IMR-90 (cell line): ENCODE measurements around the gene CDK1. TPM values are rescaled to one million over a fixed set of nuclear protein-coding genes. Genes with fewer than 3 reads are reported as not detected.

Experiments
- ATAC-seq: fragments of 200-7000 bp; cut with Tn5 transposase; 2 replicates; pipeline ENCODE4 v1.9.1; 2020; ENCODE audit warnings: low read depth, mild to moderate bottlenecking, moderate library complexity
- BruUV-seq: library from RNA; stranded (reverse); fragments of 400-500 nt; replicated peaks from 2 replicates; lab custom pipeline; 2021; lab: Mats Ljungman, UMichigan
- CTCF ChIA-PET: fragments of 300-600 bp; formaldehyde crosslinking; extraction: SDS; loops from one replicate; lab custom pipeline; 2021; ENCODE audit warnings: antibody characterized with exemption; lab: Yijun Ruan, JAX
- POLR2A ChIA-PET: fragments of 300-600 bp; sonication (Branson Sonifier 250); formaldehyde crosslinking; loops from one replicate; lab custom pipeline; 2022; ENCODE audit warnings: antibody characterized with exemption; ENCODE audit not compliant: unreplicated experiment; lab: Charles Lee
- DNase-seq: peaks from one replicate; pipeline ENCODE4 v3.0.0; 2013
- H2AFZ ChIP-seq: replicated peaks from 2 replicates; pipeline ENCODE3; 2013; ENCODE audit warnings: low read length, mild to moderate bottlenecking; ENCODE audit not compliant: poor library complexity
- H2AK5ac ChIP-seq: 2 replicates; pipeline ENCODE4 v1.6.1; 2013; ENCODE audit warnings: low read depth, low read length, inconsistent platforms
- H2AK9ac ChIP-seq: replicated peaks from 2 replicates; pipeline ENCODE3; 2013; ENCODE audit warnings: mild to moderate bottlenecking, low read depth, low read length, moderate library complexity; ENCODE audit not compliant: poor library complexity
- H2BK120ac ChIP-seq: 2 replicates; pipeline ENCODE4 v1.6.1; 2013; ENCODE audit warnings: low read depth, low read length, inconsistent platforms
- H2BK15ac ChIP-seq: 3 replicates; pipeline ENCODE4 v1.6.1; 2013; ENCODE audit warnings: low read depth, low read length, inconsistent platforms
- H2BK20ac ChIP-seq: 2 replicates; pipeline ENCODE4 v1.6.1; 2013; ENCODE audit warnings: low read depth, mild to moderate bottlenecking, inconsistent platforms, low read length, moderate library complexity
- H2BK5ac ChIP-seq: 2 replicates; pipeline ENCODE4 v1.6.1; 2013; ENCODE audit warnings: mild to moderate bottlenecking, low read depth, low read length, inconsistent platforms; ENCODE audit not compliant: poor library complexity, severe bottlenecking
- H3K14ac ChIP-seq: replicated peaks from 2 replicates; pipeline ENCODE4 v1.6.1; 2013; ENCODE audit warnings: low read depth, low read length, inconsistent platforms
- H3K18ac ChIP-seq: 2 replicates; pipeline ENCODE4 v1.6.1; 2013; ENCODE audit warnings: low read depth, low read length, control low read depth
- H3K23ac ChIP-seq: 2 replicates; pipeline ENCODE4 v1.6.1; 2013; ENCODE audit warnings: low read depth, low read length, inconsistent platforms
- H3K27ac ChIP-seq: 2 replicates; pipeline ENCODE4 v1.5.1; 2013; ENCODE audit warnings: mild to moderate bottlenecking, control low read depth, low read length; ENCODE audit not compliant: insufficient read depth
- H3K27me3 ChIP-seq: 2 replicates; pipeline ENCODE4 v1.6.1; 2013; ENCODE audit warnings: low read length; ENCODE audit not compliant: control insufficient read depth, insufficient read depth
- H3K36me3 ChIP-seq: 2 replicates; pipeline ENCODE4 v1.6.1; 2013; ENCODE audit warnings: low read length, mixed read lengths; ENCODE audit not compliant: control insufficient read depth, insufficient read depth
- H3K4ac ChIP-seq: 2 replicates; pipeline ENCODE4 v1.6.1; 2013; ENCODE audit warnings: low read depth, low read length, inconsistent platforms
- H3K4me1 ChIP-seq: 2 replicates; pipeline ENCODE4 v1.6.1; 2013; ENCODE audit warnings: low read length, mixed read lengths; ENCODE audit not compliant: control insufficient read depth, insufficient read depth
- H3K4me2 ChIP-seq: 2 replicates; pipeline ENCODE4 v1.6.1; 2013; ENCODE audit warnings: low read depth, mild to moderate bottlenecking, control low read depth, low read length, moderate library complexity
- H3K4me3 ChIP-seq: 2 replicates; pipeline ENCODE4 v1.5.1; 2013; ENCODE audit warnings: low read depth, mild to moderate bottlenecking, control low read depth, low read length, moderate library complexity; ENCODE audit not compliant: insufficient read depth
- H3K56ac ChIP-seq: 2 replicates; pipeline ENCODE4 v1.6.1; 2013; ENCODE audit warnings: low read length, inconsistent platforms; ENCODE audit not compliant: insufficient read depth; ENCODE audit errors: extremely low read depth
- H3K79me1 ChIP-seq, 2 experiments: 2 replicates each; pipeline ENCODE4 v1.6.1; 2013; ENCODE audit warnings: low read length in 2 of 2, inconsistent platforms in 1 of 2, low read depth in 1 of 2
- H3K9ac ChIP-seq: 2 replicates; pipeline ENCODE4 v1.6.1; 2013; ENCODE audit warnings: low read depth, low read length, control low read depth
- H3K9me1 ChIP-seq: 2 replicates; pipeline ENCODE4 v1.6.1; 2013; ENCODE audit warnings: low read length, inconsistent platforms; ENCODE audit not compliant: insufficient read depth
- H3K9me3 ChIP-seq: 2 replicates; pipeline ENCODE4 v1.6.1; 2013; ENCODE audit warnings: low read length; ENCODE audit not compliant: control insufficient read depth, insufficient read depth
- H4K20me1 ChIP-seq: 2 replicates; pipeline ENCODE4 v1.6.1; 2013; ENCODE audit warnings: low read length, inconsistent platforms; ENCODE audit not compliant: insufficient read depth
- H4K5ac ChIP-seq: 2 replicates; pipeline ENCODE4 v1.6.1; 2013; ENCODE audit warnings: mild to moderate bottlenecking, low read depth, low read length, control low read depth
- H4K8ac ChIP-seq, 2 experiments: 2 replicates each; pipeline ENCODE4 v1.6.1; 2013; ENCODE audit warnings: low read depth in 2 of 2, low read length in 2 of 2, control low read depth in 1 of 2, inconsistent platforms in 1 of 2
- H4K91ac ChIP-seq: 2 replicates; pipeline ENCODE4 v1.6.1; 2013; ENCODE audit warnings: low read depth, low read length, inconsistent platforms; ENCODE audit not compliant: insufficient read depth
- CEBPB ChIP-seq: IDR thresholded peaks from 2 replicates; pipeline ENCODE4 v1.6.1; 2012; ENCODE audit warnings: low read depth, low read length, improper control_type of control experiment
- CTCF ChIP-seq: conservative IDR thresholded peaks from 2 replicates; pipeline ENCODE4 v1.5.1; 2012; ENCODE audit warnings: mild to moderate bottlenecking, low read depth, low read length, improper control_type of control experiment
- ELK1 ChIP-seq: fragments of 150-350 bp; IDR thresholded peaks from 2 replicates; pipeline ENCODE4 v1.6.1; 2016; ENCODE audit warnings: low read depth, mild to moderate bottlenecking, low read length, moderate library complexity, borderline replicate concordance
- FOS ChIP-seq: fragments of 150-350 bp; IDR thresholded peaks from 2 replicates; pipeline ENCODE4 v1.6.1; 2016; ENCODE audit warnings: low read depth, low read length
- MAFK ChIP-seq: IDR thresholded peaks from 2 replicates; pipeline ENCODE4 v1.6.1; 2012; ENCODE audit warnings: low read depth, low read length, improper control_type of control experiment
- MAZ ChIP-seq: IDR thresholded peaks from 2 replicates; pipeline ENCODE4 v1.6.1; 2012; ENCODE audit warnings: low read depth, mild to moderate bottlenecking, low read length, improper control_type of control experiment, moderate library complexity, borderline replicate concordance
- MXI1 ChIP-seq: IDR thresholded peaks from 2 replicates; pipeline ENCODE4 v1.6.1; 2012; ENCODE audit warnings: low read depth, mild to moderate bottlenecking, low read length, moderate library complexity, borderline replicate concordance
- NFE2L2 ChIP-seq: fragments of 150-350 bp; IDR thresholded peaks from 2 replicates; pipeline ENCODE4 v1.6.1; 2016; ENCODE audit warnings: low read depth, mild to moderate bottlenecking, low read length
- POLR2A ChIP-seq: IDR thresholded peaks from 2 replicates; pipeline ENCODE4 v1.6.1; 2012; ENCODE audit warnings: mild to moderate bottlenecking, low read depth, low read length
- SMC3 ChIP-seq: fragments of 150-350 bp; IDR thresholded peaks from 2 replicates; pipeline ENCODE4 v1.6.1; 2016; ENCODE audit warnings: low read depth, mild to moderate bottlenecking, antibody characterized with exemption, low read length, moderate library complexity
- WGBS, 2 experiments: methylation state at CpG; one replicate each; pipeline versions ENCODE4 v1.1.5 to v1.1.7; 2013; ENCODE audit warnings: missing lambda C conversion rate in 2 of 2; ENCODE audit not compliant: insufficient read length in 1 of 2; ENCODE audit errors: extremely low coverage in 2 of 2; 5-methylcytosine and 5-hydroxymethylcytosine counted together
- dilution Hi-C: fragments of 300-500 bp; cut with HindIII; formaldehyde crosslinking; loops from one replicate; pipeline ENCODE4 v1.14.3; 2018; ENCODE audit warnings: low sequenced_read_pairs; ENCODE audit not compliant: unreplicated experiment
- in situ Hi-C: fragments of 300-500 bp; cut with MboI; formaldehyde crosslinking; loops from 3 replicates; pipeline ENCODE4 v1.14.3; 2019; ENCODE audit warnings: low sequenced_read_pairs, inconsistent platforms, mixed read lengths
- intact Hi-C: fragments of 100-400 bp; cut with micrococcal nuclease; formaldehyde crosslinking; loops from 2 replicates; pipeline ENCODE4 v1.10.0; 2022
- polyA plus RNA-seq, 3 experiments: library from polyadenylated mRNA; depleted of rRNA; stranded (reverse); fragments of >200 nt; gene quantifications; 2 replicates each; pipeline ENCODE4 v1.2.3, GENCODE V29; 2012; ENCODE audit warnings: low replicate concordance in 1 of 3
- total RNA-seq: library from RNA; depleted of rRNA; stranded (reverse); fragments of >200 nt; gene quantifications from 2 replicates; pipeline ENCODE4 v1.2.3, GENCODE V29; 2012

Gene CDK1
- total and polyA plus RNA-seq, 2 of the 4 experiments (the other 2 are of a cell fraction) = 21.9 to 28.1 TPM

- TF ChIP-seq CTCF (no peak), FOS (no peak)
Observed at GRCh38 chr10:60827791-60828488, 49.7 kb downstream of the CDK1 start (continued).

- H3K9me1 ChIP-seq = peaks cover 7% of the 10 kb centered on the region
- H3K36me3 ChIP-seq = no peaks in the 10 kb centered on the region
- ChIA-PET POLR2A (no interaction called here), CTCF (interaction anchor here (1.0 kb wide), 1 partner anchor 18 kb away, joined by 3 read pairs; no protein-coding TSS in a partner anchor)
- H3K14ac ChIP-seq = no peak overlapping the region
- peak overlapping the region; percentile 21; the same call in 1 of the 2 replicates for H2AK5ac ChIP-seq
- H3K79me1 ChIP-seq = no peaks in the 10 kb centered on the region
- peak overlapping the region; percentile 68; the same call in 1 of the 2 replicates for H2BK20ac ChIP-seq
- no peak overlapping the region for H3K4me3 ChIP-seq
- WGBS, 2 experiments = no CpG with 5 or more reads among the region's 1 CpG
- H3K23ac ChIP-seq = no peak overlapping the region; the same call in 1 of the 2 replicates
- dilution Hi-C loops (no loop called here), intact Hi-C loops (no loop called here), in situ Hi-C loops (no loop called here)
- no peak overlapping the region for H4K5ac ChIP-seq
- peaks cover 3% of the 10 kb centered on the region; the same call in 1 of the 2 replicates for H4K20me1 ChIP-seq
- peak; percentile 9 for ATAC-seq
- no peak overlapping the region for H3K9ac ChIP-seq
- peak overlapping the region; percentile 44; the same call in 1 of the 2 replicates for H3K18ac ChIP-seq
- H2BK15ac ChIP-seq = no peak overlapping the region; the same call in 2 of the 3 replicates
- BruUV-seq = no TSS peak
- peak overlapping the region; percentile 63; the same call in 1 of the 2 replicates for H2BK120ac ChIP-seq
- H3K4ac ChIP-seq = peak overlapping the region; percentile 67; the same call in 1 of the 2 replicates
- H3K9me3 ChIP-seq = no peaks in the 10 kb centered on the region
- peak overlapping the region; percentile 66; the same call in 1 of the 2 replicates for H3K4me2 ChIP-seq
- H3K4me1 ChIP-seq = peaks cover 9% of the 10 kb centered on the region
- no peak overlapping the region for H2AK9ac ChIP-seq
- H3K27ac ChIP-seq = peak overlapping the region; percentile 56
- peak; percentile 42 for DNase-seq
- H3K27me3 ChIP-seq = no peaks in the 10 kb centered on the region
- H4K8ac ChIP-seq = no peak overlapping the region
- H4K91ac ChIP-seq = no peak overlapping the region
- peak overlapping the region; percentile 50 for H2BK5ac ChIP-seq
- no peak overlapping the region for H2AFZ ChIP-seq
- no peak overlapping the region for H3K56ac ChIP-seq
- TF ChIP-seq MXI1 (no peak), NFE2L2 (no peak), MAZ (no peak), ELK1 (no peak), CTCF (no peak), SMC3 (no peak), POLR2A (no peak), MAFK (no peak), CEBPB (no peak)
Observed at GRCh38 chr10:60828489-60828852, 50.2 kb downstream of the CDK1 start.
